Activated naive CD4-positive, alpha-beta T cell treated with anti-CD3 and anti-CD28 coated beads, Interleukin-2, amount 50 U/mL, for 72 hours (primary cell): ENCODE measurements around the gene ARPC1B. TPM values are rescaled to one million over a fixed set of nuclear protein-coding genes. Genes with fewer than 3 reads are reported as not detected.
"Not testable (repeated sequence)": the region's sequence is repeated elsewhere in the genome, so short reads cannot be mapped to it uniquely, and the experiment has no call there.

ENCODE experiments used
- ATAC-seq, 2 donors: fragments of 150-1000 bp; cut with Tn5 transposase; 2 replicates each; pipeline ENCODE4 v1.10.0; 2021; ENCODE audit warnings: mild to moderate bottlenecking in 2 of 2, moderate library complexity in 2 of 2
- DNase-seq, 2 donors: peaks; one replicate each; pipeline ENCODE4 v3.0.0; 2021 to 2022; ENCODE audit warnings: low spot score in 2 of 2
- H3K27ac Mint-ChIP-seq, 2 donors: one replicate each; pipeline ENCODE4 v1.8.0; 2022; ENCODE audit warnings: mild to moderate bottlenecking in 2 of 2, mixed read lengths in 2 of 2
- H3K36me3 Mint-ChIP-seq, 2 donors: one replicate each; pipeline ENCODE4 v1.8.0; 2022; ENCODE audit warnings: mixed read lengths in 2 of 2
- H3K9me3 Mint-ChIP-seq, 2 donors: one replicate each; pipeline ENCODE4 v1.8.0; 2022; ENCODE audit warnings: mixed read lengths in 2 of 2
- total RNA-seq, 2 donors: library from RNA; stranded (reverse); gene quantifications; one replicate each; pipeline ENCODE4 v1.2.3, GENCODE V29; 2022

ARPC1B gene
- total RNA-seq, 2 donors from 2014 or later = 254 to 333 TPM

DNA sequence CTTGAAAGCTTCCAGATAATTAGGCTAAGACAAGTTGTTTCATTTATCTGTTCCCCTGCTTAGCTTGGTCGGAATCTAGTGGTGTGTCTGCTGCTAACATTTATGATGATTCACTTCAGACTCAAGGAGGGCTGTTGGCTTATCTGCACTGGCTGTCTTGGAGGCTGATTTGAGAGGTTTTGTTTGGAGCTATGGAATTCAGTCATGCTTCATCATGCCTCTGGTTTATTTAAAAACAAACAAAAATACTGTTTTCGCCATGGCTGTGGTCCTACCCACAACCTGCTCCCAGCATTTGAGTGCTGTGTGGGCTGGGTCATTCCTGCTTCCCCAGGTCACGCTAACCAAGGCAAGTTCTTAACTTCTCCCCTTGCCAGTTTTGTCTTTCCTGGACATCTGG, 11.7 kb upstream of the ARPC1B start:
- ATAC-seq = no peak
- Mint-ChIP-seq H3K9me3 (no peaks in the 10 kb centered on the region), H3K27ac (peak overlapping the region in 1 of 2 donors; percentile 50), H3K36me3 (peaks cover 14 to 20% of the 10 kb centered on the region in 2 donors)
- DNase-seq = no peak

DNA sequence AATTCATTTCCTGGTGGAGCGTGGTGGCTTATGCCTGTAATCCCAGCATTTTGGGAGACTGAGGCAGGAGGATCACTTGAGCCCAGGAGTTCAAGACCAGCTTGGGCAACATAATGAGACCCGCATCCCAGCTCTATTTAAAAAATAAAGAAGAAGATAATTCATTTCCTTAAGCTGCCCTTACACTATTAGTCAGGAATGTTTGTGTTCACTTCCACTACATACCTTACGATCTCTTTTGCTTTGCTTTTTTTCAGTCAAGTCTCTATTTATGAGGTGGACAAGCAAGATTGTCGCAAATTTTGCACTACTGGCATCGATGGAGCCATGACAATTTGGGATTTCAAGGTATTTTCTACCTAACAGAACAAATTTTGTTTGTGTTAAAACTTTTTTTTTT, 11.2 kb upstream of the ARPC1B start:
- ATAC-seq = no peak
- no peak for DNase-seq
- Mint-ChIP-seq H3K27ac (no peak overlapping the region), H3K36me3 (peaks cover 10 to 19% of the 10 kb centered on the region in 2 donors), H3K9me3 (no peaks in the 10 kb centered on the region)

DNA sequence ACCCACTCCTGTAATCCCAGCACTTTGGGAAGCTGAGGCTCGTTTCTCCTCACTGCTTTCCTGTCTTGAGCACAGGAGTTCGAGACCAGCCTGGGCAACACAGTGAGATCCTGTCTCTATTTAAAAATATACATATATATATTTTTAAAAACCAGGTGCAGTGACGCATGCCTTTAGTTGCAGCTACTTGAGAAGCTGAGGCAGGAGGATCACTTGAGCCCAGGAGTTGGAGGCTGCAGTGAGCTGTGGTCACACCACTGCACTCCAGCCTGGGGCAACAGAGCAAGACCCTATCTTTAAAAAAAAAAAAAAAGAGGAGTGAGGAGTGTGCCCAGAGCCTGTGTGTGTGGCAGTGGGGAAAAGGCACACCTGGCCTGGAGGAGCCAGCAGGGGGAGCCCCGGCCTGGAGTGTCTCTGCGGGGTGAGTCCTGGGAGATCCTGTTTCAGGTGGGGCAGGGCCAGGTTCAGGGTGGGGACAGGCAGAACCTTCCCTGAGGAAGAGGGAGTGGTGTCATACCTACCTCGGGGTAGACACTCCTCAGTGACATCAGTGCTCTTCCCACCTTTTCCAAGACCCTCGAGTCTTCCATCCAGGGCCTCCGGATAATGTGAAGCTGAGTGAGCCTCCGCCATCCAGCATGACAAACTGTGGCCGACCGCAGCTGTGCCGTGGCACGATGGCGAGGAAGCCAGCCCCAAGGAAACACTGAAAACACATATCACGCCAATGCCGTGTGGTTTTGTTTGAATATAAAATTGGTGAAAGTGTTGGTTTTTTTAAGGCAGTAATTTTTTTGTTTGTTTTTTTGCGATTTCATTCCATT, 9.0 kb upstream of the ARPC1B start:
- Mint-ChIP-seq H3K9me3 (no peaks in the 10 kb centered on the region), H3K27ac (no peak overlapping the region), H3K36me3 (peaks cover 5 to 14% of the 10 kb centered on the region in 2 donors)
- DNase-seq (peak in 1 of 2 donors; percentile 59), ATAC-seq (peak; percentile 77 to 82)

DNA sequence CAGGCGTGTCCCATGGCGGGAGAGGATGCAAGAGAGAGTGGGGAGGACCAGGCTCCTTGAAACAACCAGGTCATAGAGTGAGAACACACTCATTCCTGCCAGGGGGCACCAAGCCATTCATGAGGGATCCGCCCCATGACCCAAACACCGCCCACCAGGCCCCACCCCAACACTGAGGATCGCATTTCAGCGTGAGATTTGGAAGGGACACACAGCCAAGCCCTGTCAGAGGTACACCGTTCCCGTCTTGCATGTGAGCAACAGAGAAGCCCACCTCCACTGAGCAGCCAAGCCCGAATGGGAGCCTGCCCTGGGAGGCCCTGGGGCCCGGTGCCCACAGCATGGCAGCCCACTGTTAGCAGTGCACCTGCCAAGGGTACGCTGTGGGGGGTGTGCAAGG, 7.9 kb upstream of the ARPC1B start:
- H3K36me3 Mint-ChIP-seq = peaks cover 5 to 14% of the 10 kb centered on the region in 2 donors
- no peak for ATAC-seq
- H3K9me3 Mint-ChIP-seq = no peaks in the 10 kb centered on the region
- no peak overlapping the region for H3K27ac Mint-ChIP-seq
- no peak for DNase-seq

DNA sequence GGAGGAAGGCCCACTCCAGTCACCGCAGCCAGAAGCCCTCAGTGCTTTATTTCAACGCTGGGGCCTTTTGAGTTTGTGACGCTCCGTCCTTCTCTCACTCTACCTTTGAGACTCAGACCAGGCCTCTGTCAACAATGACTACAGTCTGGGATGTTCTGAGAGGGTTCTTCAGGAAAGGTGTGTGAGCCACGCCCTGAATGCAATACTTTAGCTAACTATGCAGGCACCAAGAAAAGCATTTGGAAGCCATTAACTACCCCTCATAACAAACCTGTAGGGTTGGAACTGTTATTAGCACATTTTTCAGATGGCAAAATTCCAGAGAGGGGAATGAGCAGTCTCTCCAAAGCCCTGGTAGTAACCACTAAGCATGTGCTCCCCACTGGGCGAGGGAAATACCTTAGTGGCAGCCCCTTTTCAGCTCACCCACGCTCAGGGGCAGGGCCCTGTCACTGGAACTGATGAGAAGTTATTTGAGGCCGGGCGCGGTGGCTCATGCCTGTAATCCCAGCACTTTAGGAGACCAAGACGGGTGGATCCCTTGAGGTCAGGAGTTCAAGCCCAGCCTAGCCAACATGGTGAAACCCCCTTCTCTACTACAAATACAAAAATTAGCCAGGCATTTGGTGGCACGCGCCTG, 5.7 kb upstream of the ARPC1B start:
- ATAC-seq (no peak), DNase-seq (no peak)
- Mint-ChIP-seq H3K27ac (peak overlapping the region in 1 of 2 donors; percentile 68), H3K9me3 (no peaks in the 10 kb centered on the region), H3K36me3 (peaks cover 5 to 14% of the 10 kb centered on the region in 2 donors)

DNA sequence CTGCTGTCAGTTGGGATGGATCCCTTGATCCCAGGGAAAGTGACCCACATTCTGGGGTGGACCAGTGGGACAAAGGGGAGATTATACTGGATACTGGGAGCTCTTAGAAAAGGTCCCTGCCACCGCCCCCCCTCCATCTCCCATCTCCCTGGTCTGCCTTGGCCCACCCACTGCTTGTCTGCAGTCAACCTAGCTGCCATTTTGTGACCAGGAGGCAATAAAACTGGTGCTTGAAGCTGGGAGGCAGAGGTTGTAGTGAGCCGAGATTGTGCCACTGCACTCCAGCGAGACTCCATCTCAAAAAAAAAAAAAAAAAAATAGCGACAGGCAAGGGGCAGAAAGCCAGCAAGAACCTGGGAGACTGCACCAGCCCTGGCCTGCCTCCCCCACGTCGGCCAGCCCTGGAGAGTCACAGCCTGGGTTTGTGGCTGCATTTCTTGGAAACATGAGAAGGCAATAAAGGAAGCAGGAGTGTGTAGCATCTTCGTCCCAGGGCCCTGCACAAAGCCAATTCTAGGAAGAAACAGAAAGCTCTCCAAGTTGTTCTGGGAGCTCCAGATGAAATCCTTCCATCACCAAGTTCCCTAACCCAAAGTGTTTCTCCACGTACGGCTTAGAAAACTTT, 4.7 kb upstream of the ARPC1B start:
- DNase-seq (no peak), ATAC-seq (no peak)
- H3K36me3 Mint-ChIP-seq = peaks cover 5 to 14% of the 10 kb centered on the region in 2 donors
- H3K27ac Mint-ChIP-seq = peak overlapping the region; percentile 46 to 81
- no peaks in the 10 kb centered on the region for H3K9me3 Mint-ChIP-seq

DNA sequence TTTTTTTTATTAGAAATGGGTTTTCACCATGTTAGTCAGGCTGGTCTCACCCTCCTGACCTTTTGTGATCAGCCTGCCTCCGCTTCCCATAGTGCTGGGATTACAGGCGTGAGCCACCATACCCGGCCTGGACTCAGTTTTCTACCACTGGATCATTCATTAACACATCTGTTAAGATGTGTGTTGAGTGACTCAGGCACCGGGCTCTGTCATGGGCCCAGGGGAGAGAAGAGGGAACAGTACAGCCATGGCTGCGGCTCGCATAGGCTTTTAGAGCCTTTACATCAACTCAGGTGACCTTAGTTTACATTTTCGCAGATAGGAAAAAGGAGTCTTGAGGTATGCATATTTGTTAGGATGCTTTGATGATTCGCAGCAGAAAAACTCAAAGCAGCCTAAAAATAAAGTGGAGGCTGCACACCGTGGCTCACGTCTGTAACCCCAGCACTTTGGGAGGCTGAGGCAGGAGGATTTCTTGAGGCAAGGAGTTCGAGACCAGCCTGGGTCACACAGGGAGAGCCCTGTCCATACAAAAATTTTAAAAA, 3.1 kb upstream of the ARPC1B start:
- ATAC-seq (no peak), DNase-seq (no peak)
- no peak overlapping the region for H3K27ac Mint-ChIP-seq
- peaks cover 0 to 5% of the 10 kb centered on the region in 2 donors for H3K36me3 Mint-ChIP-seq
- no peaks in the 10 kb centered on the region for H3K9me3 Mint-ChIP-seq

DNA sequence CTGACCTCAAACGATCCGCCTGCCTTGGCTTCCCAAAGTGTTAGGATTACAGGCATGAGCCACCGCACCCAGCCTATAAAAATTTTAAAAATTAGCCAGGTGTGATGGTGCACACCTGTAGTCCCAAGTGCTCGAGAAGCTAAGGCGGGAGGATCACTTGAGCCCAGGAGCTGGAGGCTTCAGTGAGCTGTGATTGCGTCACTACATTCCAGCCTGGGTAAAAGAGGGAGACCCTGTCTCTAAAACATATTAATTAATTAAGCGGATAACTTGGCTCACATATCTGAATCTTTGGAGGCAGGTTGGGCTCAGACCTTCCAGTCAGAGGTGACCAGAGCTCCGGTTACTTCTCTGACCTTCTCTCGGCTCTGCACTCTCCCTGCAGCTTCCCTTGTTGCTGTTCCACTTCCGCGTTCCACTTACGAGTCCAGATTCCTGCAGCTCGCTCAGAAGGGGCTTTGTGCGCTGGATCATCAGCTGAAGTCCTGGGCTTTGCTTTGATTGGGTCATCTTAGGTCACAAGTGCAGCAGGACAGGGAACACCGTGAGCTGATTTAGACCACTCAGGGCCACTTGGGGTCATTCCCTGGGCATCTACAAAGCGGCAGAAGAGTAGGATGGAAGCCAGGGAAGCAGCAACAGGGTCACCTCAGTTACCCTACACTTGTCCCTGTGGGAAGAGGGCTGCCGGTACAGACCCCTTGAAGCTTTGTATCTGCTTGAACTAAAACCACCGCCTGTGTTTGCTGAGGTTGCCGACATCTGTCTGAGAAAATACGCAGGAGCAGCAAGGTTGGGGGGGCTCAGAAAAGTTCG, 2.0 kb upstream of the ARPC1B start:
- no peak for ATAC-seq
- Mint-ChIP-seq H3K36me3 (peaks cover 0 to 2% of the 10 kb centered on the region in 2 donors), H3K27ac (peak overlapping the region; percentile 13 to 85), H3K9me3 (no peaks in the 10 kb centered on the region)
- DNase-seq = no peak

DNA sequence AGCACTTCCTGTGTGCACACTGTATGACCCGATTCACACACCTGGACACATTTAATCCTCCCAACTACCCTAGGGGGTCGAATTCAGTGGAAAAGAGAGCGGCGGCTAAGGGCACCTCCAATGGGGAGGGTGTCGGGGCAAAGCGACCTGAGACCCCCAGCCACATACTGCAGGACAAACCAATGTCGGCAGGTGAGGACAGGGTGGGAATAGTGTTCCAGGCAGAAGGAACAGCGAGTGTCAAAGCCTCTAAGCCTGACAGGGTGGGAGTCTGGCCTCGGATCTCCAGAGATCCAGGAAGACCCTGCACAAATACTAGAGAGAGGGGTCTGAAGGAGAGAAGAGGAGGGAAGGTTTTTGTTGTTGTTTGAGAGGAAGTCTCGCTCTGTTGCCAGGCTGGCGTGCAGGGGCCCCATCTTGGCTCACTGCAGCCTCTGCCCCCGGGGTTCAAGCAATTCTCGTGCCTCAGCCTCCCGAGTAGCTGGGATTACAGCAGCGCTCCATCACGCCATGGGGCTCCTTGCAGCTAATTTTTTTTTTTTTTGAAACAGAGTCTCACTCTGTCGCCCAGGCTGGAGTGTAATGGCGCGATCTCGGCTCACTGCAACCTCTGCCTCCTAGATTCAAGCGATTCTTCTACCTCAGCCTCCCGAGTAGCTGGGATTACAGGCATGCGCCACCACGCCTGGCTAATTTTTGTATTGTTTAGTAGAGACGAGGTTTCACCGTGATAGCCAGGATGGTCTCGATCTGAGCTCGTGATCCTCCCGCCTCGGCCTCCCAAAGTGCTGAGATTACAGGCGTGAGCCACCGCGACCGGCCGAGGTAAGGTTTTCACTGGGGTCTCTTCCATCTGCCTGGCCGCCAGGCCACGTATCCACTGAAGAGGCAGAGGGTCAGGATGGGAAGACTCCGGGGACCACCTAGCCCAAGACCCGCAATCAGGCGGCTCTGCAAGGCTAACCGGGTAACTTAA, 1.2 kb upstream of the ARPC1B start:
- no peak for DNase-seq
- Mint-ChIP-seq H3K27ac (peak overlapping the region; percentile 44 to 85), H3K36me3 (peaks cover 0 to 9% of the 10 kb centered on the region in 2 donors), H3K9me3 (no peaks in the 10 kb centered on the region)
- no peak for ATAC-seq

DNA sequence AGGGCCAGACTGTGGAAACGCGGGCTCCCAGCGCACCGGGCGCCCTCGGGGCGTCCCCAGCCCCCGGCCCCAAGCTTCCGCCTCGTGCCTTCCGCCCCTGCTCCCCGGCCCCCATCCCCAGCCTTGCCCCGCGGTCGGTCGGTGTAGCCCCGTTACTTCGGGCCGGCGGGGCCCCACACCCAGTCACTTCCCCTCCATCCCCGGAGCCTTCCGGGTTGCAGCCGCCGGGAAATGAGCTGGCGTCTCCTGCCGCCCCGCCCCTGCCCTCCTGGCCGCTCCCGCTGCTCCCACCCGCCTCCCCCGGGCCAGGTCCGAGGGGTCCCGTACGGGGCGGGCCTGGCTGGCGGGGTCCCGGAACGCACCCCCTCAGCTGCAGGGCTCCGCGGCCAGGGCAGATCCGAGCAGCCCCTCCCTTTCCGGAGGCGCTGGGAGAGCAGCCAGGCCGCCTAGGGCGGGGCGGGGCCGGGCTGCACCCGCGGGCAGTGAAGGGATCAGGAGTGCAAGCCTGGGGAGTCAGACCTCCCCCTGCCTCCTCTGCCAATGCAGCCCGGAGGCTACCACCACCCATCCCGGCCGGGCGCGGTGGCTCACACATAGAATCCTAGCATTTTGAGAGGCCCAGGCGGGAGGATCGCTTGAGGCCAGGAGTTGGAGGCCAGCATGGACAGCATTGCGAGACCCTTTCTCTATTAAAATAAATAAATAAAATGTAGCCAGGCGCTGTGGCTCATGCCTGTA, 709 bp downstream of the ARPC1B start:
- DNase-seq (peak; percentile 75 to 81), ATAC-seq (peak; percentile 50 to 66)
- Mint-ChIP-seq H3K9me3 (no peaks in the 10 kb centered on the region), H3K36me3 (peaks cover 0 to 19% of the 10 kb centered on the region in 2 donors), H3K27ac (peak overlapping the region; percentile 72 to 85)

DNA sequence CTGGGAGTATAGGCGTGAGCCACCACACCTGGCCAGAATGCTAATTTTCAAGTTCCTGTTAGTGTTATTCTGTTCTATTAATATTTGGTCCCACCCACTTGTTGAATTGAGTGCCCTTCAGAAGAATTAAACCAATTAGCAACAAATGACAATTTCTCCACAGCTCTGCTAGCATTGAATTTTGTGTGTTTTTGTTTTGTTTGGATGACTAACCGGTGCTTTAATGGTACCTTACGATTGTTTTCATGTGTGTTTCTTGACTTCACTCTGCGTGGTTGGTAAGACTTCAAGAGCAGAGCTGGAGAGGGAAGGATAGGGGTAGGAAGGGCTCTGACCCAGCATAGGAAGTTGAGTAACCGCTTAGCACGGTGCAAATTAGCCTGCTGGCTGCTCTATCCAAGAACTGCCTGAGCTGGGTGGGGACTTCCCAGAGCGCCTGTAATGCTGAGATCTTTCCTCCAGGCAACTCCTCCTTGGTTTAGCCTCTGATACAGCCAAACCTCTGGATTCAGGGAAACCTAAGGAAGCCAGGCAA, 4.6 kb downstream of the ARPC1B start:
- peaks cover 13 to 35% of the 10 kb centered on the region in 2 donors for H3K36me3 Mint-ChIP-seq
- ATAC-seq (peak; percentile 17 to 25), DNase-seq (peak in 1 of 2 donors; percentile 41)

DNA sequence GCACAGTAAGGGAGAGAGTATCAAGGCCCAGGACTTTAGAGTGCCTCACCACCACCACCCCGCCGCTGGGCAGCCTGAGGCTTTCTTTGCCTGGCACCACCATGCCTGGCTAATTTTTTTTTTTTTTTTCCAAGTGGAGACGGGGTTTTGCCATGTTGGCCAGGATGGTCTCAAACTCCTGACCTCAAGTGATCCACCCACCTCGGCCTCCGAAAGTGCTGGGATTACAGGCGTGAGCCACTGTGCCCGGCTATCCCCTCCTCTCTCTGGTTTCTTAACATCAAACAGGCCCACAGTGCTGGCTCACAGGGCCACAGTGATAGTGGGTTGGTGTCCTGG, 5.1 kb downstream of the ARPC1B start:
- DNase-seq, H3K9me3 Mint-ChIP-seq, ATAC-seq: not testable (repeated sequence)
- Mint-ChIP-seq H3K27ac (peak overlapping the region; percentile 93 to 95), H3K36me3 (peaks cover 13 to 35% of the 10 kb centered on the region in 2 donors)

More for the DNA sequence above, 4.6 kb downstream of the ARPC1B start:
- peak overlapping the region; percentile 93 to 95 for H3K27ac Mint-ChIP-seq
- H3K9me3 Mint-ChIP-seq = no peaks in the 10 kb centered on the region

DNA sequence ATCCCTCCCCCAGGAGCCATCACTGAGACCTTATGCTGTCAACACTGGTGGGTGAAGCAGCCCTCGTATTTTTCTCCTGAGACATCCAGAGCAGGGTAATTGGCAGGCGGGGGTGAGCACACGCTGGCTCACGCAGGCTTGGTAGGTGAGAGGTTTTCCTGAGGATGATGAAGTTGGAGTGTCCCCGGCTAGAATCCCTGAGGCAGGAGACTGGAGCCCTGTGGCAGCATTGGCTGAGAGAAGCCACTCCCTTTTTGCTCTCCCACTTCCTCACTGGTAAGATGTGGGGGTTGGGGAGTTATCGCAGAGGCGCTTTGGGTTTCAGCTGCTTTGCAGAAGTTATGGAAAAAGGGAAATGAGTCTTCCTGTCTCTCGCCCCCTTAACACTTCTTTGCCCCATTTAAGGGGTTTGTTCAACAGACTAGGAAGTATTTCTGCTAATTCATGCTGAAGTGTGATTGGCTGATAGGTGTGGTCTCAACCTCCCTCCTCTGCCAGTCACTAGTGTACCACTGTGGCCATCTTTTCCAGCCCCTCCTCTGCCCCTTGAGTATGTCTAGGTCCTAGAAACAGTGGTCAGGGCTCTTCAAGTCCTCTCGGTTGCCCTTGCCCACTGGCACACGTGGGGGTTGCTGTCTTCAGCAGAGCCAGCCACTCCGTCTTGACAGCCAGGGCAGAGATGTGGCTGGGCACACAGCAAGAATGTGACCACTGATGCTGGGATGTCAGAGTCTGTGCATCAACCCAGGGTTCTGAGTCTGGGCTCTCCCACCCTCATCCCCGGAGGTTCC, 5.7 kb downstream of the ARPC1B start:
- H3K27ac Mint-ChIP-seq = peak overlapping the region; percentile 93 to 95
- DNase-seq = peak; percentile 37 to 70
- H3K36me3 Mint-ChIP-seq = peaks cover 13 to 35% of the 10 kb centered on the region in 2 donors
- H3K9me3 Mint-ChIP-seq = no peaks in the 10 kb centered on the region
- ATAC-seq = peak; percentile 30 to 47
